Smooth muscle cell of trachea (primary cell): Measurements from ENCODE around the gene CIDEA. TPM values are rescaled to one million over a fixed set of nuclear protein-coding genes. Genes with fewer than 3 reads are reported as not detected.

Source experiments
- total RNA-seq: library from RNA; depleted of rRNA; stranded (reverse); fragments of >200 nt; gene quantifications from 2 replicates; pipeline ENCODE4 v1.2.1, GENCODE V29; 2014

The CIDEA gene
- total RNA-seq = 0.29 TPM in 1 of 2 replicates, not detected in the other

DNA sequence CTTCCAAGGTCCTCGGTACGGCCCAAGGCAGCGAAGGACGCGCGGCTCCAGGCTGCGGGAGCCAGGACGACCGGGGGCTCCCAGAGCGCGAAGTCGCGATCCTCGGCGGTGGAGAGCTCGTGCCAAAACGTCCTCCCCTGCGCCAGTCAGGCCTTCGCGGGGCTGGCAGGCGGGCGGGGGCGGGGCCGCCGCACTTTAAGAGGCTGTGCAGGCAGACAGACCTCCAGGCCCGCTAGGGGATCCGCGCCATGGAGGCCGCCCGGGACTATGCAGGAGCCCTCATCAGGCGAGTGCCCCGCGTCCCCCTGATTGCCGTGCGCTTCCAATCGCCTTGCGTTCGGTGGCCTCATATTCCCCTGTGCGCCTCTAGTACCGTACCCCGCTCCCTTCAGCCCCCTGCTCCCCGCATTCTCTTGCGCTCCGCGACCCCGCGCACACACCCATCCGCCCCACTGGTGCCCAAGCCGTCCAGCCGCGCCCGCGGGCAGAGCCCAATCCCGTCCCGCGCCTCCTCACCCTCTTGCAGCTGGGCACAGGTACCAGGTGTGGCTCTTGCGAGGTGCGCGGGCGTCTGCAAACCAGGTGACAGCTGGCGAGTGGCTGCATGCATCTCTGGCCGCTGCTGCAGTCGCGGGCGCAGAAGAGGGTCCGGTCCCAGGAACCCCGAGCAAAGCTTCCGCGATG lies at the start of gene CIDEA:
Gene CIDEA, plus strand, starts transcription at position 226 of the 684 bp plus-strand sequence. Its CDS starts 23 bp downstream, at position 249.

DNA sequence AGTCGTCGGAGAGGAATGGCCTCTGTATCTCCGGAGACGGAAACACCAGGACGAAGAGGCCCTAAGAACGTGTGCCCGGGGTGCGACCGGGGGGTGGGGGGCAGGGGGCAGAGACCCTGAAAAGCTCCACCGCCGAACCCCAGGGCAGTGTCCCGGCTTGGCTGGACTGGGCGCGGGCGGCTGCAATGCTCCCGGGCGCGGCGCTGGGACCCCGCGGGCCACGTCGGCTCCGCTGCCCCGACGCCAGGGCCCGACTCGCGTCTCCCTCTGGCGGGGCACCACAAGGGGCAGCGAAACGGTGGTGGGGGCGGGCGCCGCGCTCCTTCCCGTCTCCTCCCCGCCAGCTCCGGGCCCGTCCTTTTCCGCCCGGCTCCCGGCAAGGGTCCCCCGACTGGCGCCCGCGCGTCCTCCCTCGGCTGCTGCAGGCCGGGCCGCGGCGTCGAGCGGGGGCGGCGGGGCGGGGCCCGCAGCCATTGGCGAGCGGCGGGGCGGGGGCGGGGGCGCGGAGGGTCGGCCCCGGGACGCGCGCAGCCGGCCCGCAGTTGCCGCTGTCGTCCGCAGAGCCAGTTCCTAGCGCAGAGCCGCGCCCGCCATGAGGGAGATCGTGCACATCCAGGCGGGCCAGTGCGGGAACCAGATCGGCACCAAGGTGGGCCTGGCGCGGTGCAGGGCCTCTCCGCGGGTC lies 53.7 kb downstream of the CIDEA start, which contains the start of gene TUBB6:
Gene TUBB6, plus strand, starts transcription at position 541 of the 685 bp plus-strand sequence. Its CDS starts 52 bp downstream, at position 593.

Other genes with a start within 250 kb of the CIDEA start
- not detected in 2 replicates for gene ANKRD62, start 160.5 kb upstream of the CIDEA start, total RNA-seq
- gene TUBB6, start 53.9 kb downstream of the CIDEA start, total RNA-seq = 933 and 1,036 TPM in 2 replicates
- gene AFG3L2, start 122.9 kb downstream of the CIDEA start, total RNA-seq = 41.4 and 47.6 TPM in 2 replicates
- gene PRELID3A, start 153.6 kb downstream of the CIDEA start, total RNA-seq = 6.8 and 11.2 TPM in 2 replicates